H1 (cell line): ENCODE data around the gene BGN. TPM values are rescaled to one million over a fixed set of nuclear protein-coding genes. Genes with fewer than 3 reads are reported as not detected.

Source experiments
- BACH1 ChIP-seq: IDR thresholded peaks from 2 replicates; pipeline ENCODE4 v1.6.1; 2012; ENCODE audit warnings: low read length, improper control_type of control experiment
- BCL11A ChIP-seq, 2 experiments: IDR thresholded peaks; one replicate each; pipeline ENCODE4 v1.6.1; 2011; ENCODE audit warnings: low read depth in 2 of 2, low read length in 2 of 2, mild to moderate bottlenecking in 2 of 2
- CBX5 ChIP-seq: fragments of 300-800, 300-1000 bp; sonication (generic); IDR thresholded peaks from 2 replicates; pipeline ENCODE4 v1.7.1; 2016; ENCODE audit warnings: antibody characterized with exemption, low read length, low read depth
- EGR1 ChIP-seq: IDR thresholded peaks from 2 replicates; pipeline ENCODE4 v1.6.1; 2011; ENCODE audit warnings: low read depth, low read length, borderline replicate concordance
- MAFK ChIP-seq: IDR thresholded peaks from 2 replicates; pipeline ENCODE4 v1.6.1; 2012; ENCODE audit warnings: low read depth, mild to moderate bottlenecking, improper control_type of control experiment, low read length
- MAX ChIP-seq: IDR thresholded peaks from 2 replicates; pipeline ENCODE4 v1.6.1; 2012; ENCODE audit warnings: inconsistent platforms
- NANOG ChIP-seq: IDR thresholded peaks from 2 replicates; pipeline ENCODE4 v1.6.1; 2011; ENCODE audit warnings: low read length, low read depth, mild to moderate bottlenecking, inconsistent platforms; ENCODE audit not compliant: insufficient read depth, poor library complexity, severe bottlenecking
- POLR2A ChIP-seq, 2 experiments: IDR thresholded peaks; 1 replicate in 1 of 2; 2 replicates in 1 of 2; pipeline ENCODE4 v1.6.1; 2011; ENCODE audit warnings: low read depth in 2 of 2, low read length in 2 of 2, mild to moderate bottlenecking in 2 of 2; ENCODE audit errors: control extremely low read depth in 1 of 2
- RBBP5 ChIP-seq: IDR thresholded peaks from 2 replicates; pipeline ENCODE4 v1.7.1; 2012; ENCODE audit warnings: low read depth, mild to moderate bottlenecking, inconsistent platforms, low read length, moderate library complexity, borderline replicate concordance
- TCF12 ChIP-seq: IDR thresholded peaks from 2 replicates; pipeline ENCODE4 v1.6.1; 2011; ENCODE audit warnings: low read depth, mild to moderate bottlenecking, low read length
- polyA plus RNA-seq, 7 experiments: library from polyadenylated mRNA; depleted of rRNA in 3 of 7; stranded (reverse) in 5 of 7; unstranded in 2 of 7; fragments of >200 nt in 5 of 7; fragments of 200-250 nt in 2 of 7; gene quantifications; 1 replicate in 5 of 7; 2 replicates in 1 of 7; 4 replicates in 1 of 7; pipeline versions ENCODE4 v1.2.1 to v1.2.3, GENCODE V29; 2011 to 2013; ENCODE audit warnings: missing spikeins in 2 of 7, mixed read lengths in 2 of 7
- total RNA-seq: library from RNA; stranded (reverse); fragmentation: NEBNext Ultra II Directional; extraction: Animal tissue kit (Norgen Biotek cat#: 25700); gene quantifications from 2 replicates; pipeline ENCODE4 v1.2.1, GENCODE V29; 2021
- TF ChIP-seq, protein P1 (sequence below): fragments of 300-600 bp; sonication (generic); IDR thresholded peaks from 2 replicates; pipeline ENCODE4 v1.7.1; 2012; ENCODE audit warnings: low read length, moderate library complexity, mild to moderate bottlenecking, inconsistent platforms; ENCODE audit not compliant: insufficient replicate concordance

The BGN gene
- total and polyA plus RNA-seq, 2 of the 8 experiments (the other 6 are each of a cell fraction or from before 2014, with no cell fraction given), result 1.8 to 2.4 TPM

- TF ChIP-seq, protein P1, sequence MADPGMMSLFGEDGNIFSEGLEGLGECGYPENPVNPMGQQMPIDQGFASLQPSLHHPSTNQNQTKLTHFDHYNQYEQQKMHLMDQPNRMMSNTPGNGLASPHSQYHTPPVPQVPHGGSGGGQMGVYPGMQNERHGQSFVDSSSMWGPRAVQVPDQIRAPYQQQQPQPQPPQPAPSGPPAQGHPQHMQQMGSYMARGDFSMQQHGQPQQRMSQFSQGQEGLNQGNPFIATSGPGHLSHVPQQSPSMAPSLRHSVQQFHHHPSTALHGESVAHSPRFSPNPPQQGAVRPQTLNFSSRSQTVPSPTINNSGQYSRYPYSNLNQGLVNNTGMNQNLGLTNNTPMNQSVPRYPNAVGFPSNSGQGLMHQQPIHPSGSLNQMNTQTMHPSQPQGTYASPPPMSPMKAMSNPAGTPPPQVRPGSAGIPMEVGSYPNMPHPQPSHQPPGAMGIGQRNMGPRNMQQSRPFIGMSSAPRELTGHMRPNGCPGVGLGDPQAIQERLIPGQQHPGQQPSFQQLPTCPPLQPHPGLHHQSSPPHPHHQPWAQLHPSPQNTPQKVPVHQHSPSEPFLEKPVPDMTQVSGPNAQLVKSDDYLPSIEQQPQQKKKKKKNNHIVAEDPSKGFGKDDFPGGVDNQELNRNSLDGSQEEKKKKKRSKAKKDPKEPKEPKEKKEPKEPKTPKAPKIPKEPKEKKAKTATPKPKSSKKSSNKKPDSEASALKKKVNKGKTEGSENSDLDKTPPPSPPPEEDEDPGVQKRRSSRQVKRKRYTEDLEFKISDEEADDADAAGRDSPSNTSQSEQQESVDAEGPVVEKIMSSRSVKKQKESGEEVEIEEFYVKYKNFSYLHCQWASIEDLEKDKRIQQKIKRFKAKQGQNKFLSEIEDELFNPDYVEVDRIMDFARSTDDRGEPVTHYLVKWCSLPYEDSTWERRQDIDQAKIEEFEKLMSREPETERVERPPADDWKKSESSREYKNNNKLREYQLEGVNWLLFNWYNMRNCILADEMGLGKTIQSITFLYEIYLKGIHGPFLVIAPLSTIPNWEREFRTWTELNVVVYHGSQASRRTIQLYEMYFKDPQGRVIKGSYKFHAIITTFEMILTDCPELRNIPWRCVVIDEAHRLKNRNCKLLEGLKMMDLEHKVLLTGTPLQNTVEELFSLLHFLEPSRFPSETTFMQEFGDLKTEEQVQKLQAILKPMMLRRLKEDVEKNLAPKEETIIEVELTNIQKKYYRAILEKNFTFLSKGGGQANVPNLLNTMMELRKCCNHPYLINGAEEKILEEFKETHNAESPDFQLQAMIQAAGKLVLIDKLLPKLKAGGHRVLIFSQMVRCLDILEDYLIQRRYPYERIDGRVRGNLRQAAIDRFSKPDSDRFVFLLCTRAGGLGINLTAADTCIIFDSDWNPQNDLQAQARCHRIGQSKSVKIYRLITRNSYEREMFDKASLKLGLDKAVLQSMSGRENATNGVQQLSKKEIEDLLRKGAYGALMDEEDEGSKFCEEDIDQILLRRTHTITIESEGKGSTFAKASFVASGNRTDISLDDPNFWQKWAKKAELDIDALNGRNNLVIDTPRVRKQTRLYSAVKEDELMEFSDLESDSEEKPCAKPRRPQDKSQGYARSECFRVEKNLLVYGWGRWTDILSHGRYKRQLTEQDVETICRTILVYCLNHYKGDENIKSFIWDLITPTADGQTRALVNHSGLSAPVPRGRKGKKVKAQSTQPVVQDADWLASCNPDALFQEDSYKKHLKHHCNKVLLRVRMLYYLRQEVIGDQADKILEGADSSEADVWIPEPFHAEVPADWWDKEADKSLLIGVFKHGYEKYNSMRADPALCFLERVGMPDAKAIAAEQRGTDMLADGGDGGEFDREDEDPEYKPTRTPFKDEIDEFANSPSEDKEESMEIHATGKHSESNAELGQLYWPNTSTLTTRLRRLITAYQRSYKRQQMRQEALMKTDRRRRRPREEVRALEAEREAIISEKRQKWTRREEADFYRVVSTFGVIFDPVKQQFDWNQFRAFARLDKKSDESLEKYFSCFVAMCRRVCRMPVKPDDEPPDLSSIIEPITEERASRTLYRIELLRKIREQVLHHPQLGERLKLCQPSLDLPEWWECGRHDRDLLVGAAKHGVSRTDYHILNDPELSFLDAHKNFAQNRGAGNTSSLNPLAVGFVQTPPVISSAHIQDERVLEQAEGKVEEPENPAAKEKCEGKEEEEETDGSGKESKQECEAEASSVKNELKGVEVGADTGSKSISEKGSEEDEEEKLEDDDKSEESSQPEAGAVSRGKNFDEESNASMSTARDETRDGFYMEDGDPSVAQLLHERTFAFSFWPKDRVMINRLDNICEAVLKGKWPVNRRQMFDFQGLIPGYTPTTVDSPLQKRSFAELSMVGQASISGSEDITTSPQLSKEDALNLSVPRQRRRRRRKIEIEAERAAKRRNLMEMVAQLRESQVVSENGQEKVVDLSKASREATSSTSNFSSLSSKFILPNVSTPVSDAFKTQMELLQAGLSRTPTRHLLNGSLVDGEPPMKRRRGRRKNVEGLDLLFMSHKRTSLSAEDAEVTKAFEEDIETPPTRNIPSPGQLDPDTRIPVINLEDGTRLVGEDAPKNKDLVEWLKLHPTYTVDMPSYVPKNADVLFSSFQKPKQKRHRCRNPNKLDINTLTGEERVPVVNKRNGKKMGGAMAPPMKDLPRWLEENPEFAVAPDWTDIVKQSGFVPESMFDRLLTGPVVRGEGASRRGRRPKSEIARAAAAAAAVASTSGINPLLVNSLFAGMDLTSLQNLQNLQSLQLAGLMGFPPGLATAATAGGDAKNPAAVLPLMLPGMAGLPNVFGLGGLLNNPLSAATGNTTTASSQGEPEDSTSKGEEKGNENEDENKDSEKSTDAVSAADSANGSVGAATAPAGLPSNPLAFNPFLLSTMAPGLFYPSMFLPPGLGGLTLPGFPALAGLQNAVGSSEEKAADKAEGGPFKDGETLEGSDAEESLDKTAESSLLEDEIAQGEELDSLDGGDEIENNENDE, result no peak
- no peak for TF ChIP-seq POLR2A (IDR thresholded peaks at IDR 0.05; ENCODE audit: control extremely low read depth in 1 of 2, low read depth in 2 of 2, low read length in 2 of 2)
- TF ChIP-seq MAFK, result no peak
- TF ChIP-seq BACH1, result no peak
- no peak for TF ChIP-seq TCF12
- TF ChIP-seq CBX5, result no peak
- no peak for TF ChIP-seq NANOG
- no peak for TF ChIP-seq BCL11A (IDR thresholded peaks at IDR 0.05; ENCODE audit: low read depth in 2 of 2, low read length in 2 of 2)
- no peak for TF ChIP-seq EGR1
- TF ChIP-seq MAX, result no peak
- TF ChIP-seq RBBP5, result no peak
Measured at GRCh38 chrX:153477901-153478300, 16.9 kb upstream of the BGN start (continued).
